Caki2 (cell line): Measurements from ENCODE around the gene SLC39A3. TPM values are rescaled to one million over a fixed set of nuclear protein-coding genes. Genes with fewer than 3 reads are reported as not detected.

Experiments
- DNase-seq: peaks from one replicate; pipeline ENCODE4 v3.0.0-alpha.2; 2015; ENCODE audit warnings: low read depth
- in situ Hi-C: cut with HindIII; loops from 2 replicates; pipeline ENCODE4 v1.10.0; 2016; ENCODE audit warnings: low sequenced_read_pairs, low pct_unique_long_range_greater_than_20kb, mixed read lengths
- total RNA-seq: library from RNA; depleted of rRNA; stranded (reverse); fragments of >200 nt; shearing (Covaris generic); gene quantifications from 2 replicates; pipeline ENCODE4 v1.2.3, GENCODE V29; 2014; ENCODE audit warnings: low replicate concordance

SLC39A3 gene
- total RNA-seq, 1 experiment from 2014 or later = 33.1 TPM

GRCh38 chr19:2755811-2756210 lies 16.0 kb upstream of the SLC39A3 start:
- in situ Hi-C loops = no loop called here
- no peak for DNase-seq

GRCh38 chr19:2755448-2755705 lies 15.6 kb upstream of the SLC39A3 start:
- in situ Hi-C loops = no loop called here
- DNase-seq = no peak

GRCh38 chr19:2754659-2755447 lies 15.0 kb upstream of the SLC39A3 start:
- in situ Hi-C loops = no loop called here
- no peak for DNase-seq

- no peak for DNase-seq
- in situ Hi-C loops = no loop called here
Observed at GRCh38 chr19:2751438-2751830, 11.6 kb upstream of the SLC39A3 start.

GRCh38 chr19:2750808-2751437 lies 11.1 kb upstream of the SLC39A3 start:
- in situ Hi-C loops = no loop called here
- no peak for DNase-seq

GRCh38 chr19:2747349-2747748 lies 7.5 kb upstream of the SLC39A3 start:
- DNase-seq = no peak
- in situ Hi-C loops = no loop called here

- in situ Hi-C loops = no loop called here
- DNase-seq = no peak
Observed at GRCh38 chr19:2744113-2744512, 4.3 kb upstream of the SLC39A3 start.

- in situ Hi-C loops = no loop called here
Observed at GRCh38 chr19:2743099-2743498, 3.3 kb upstream of the SLC39A3 start.

GRCh38 chr19:2740314-2740656 lies 468 bp upstream of the SLC39A3 start:
- in situ Hi-C loops = no loop called here
- DNase-seq = no peak

More at GRCh38 chr19:2743099-2743498, 3.3 kb upstream of the SLC39A3 start:
- no peak for DNase-seq

GRCh38 chr19:2736550-2737190 lies 3.1 kb downstream of the SLC39A3 start:
- in situ Hi-C loops = no loop called here
- DNase-seq = no peak

GRCh38 chr19:2735374-2735773 lies 4.4 kb downstream of the SLC39A3 start:
- in situ Hi-C loops = no loop called here
- no peak for DNase-seq

GRCh38 chr19:2734589-2735288 lies 5.1 kb downstream of the SLC39A3 start:
- in situ Hi-C loops = no loop called here

GRCh38 chr19:2733930-2734588 lies 5.8 kb downstream of the SLC39A3 start:
- no peak for DNase-seq
- in situ Hi-C loops = no loop called here

More at GRCh38 chr19:2734589-2735288, 5.1 kb downstream of the SLC39A3 start:
- DNase-seq = no peak

- DNase-seq = no peak
- in situ Hi-C loops = no loop called here
Observed at GRCh38 chr19:2732883-2733282, 6.9 kb downstream of the SLC39A3 start.

GRCh38 chr19:2732157-2732725 lies 7.6 kb downstream of the SLC39A3 start:
- in situ Hi-C loops = no loop called here
- DNase-seq = no peak

GRCh38 chr19:2731181-2731995 lies 8.4 kb downstream of the SLC39A3 start:
- in situ Hi-C loops = no loop called here
- no peak for DNase-seq

- DNase-seq = no peak
- in situ Hi-C loops = no loop called here
Observed at GRCh38 chr19:2729943-2730818, 9.6 kb downstream of the SLC39A3 start.
